Activated T-cell treated with anti-CD3 and anti-CD28 coated beads, Interleukin-2, amount 50 U/mL, for 72 hours (primary cell): ENCODE results near the gene GRB10. TPM values are rescaled to one million over a fixed set of nuclear protein-coding genes. Genes with fewer than 3 reads are reported as not detected.

Experiments used
- ATAC-seq, 2 donors: fragments of 150-1000 bp; cut with Tn5 transposase; replicated peaks in 1 of 2; 2 replicates each; pipeline ENCODE4 v1.10.0; 2021; ENCODE audit warnings: moderate library complexity in 2 of 2, mild to moderate bottlenecking in 1 of 2
- DNase-seq, 2 donors: peaks; one replicate each; pipeline ENCODE4 v3.0.0; 2021 to 2022; ENCODE audit warnings: mixed read lengths in 1 of 2
- H3K27ac Mint-ChIP-seq: one replicate; pipeline ENCODE4 v1.8.0; 2022; ENCODE audit warnings: mild to moderate bottlenecking, moderate library complexity, mixed read lengths
- H3K27me3 Mint-ChIP-seq: one replicate; pipeline ENCODE4 v1.8.0; 2022; ENCODE audit warnings: low read depth, mixed read lengths
- H3K36me3 Mint-ChIP-seq, 2 donors: one replicate each; pipeline ENCODE4 v1.8.0; 2022; ENCODE audit warnings: mixed read lengths in 2 of 2, mild to moderate bottlenecking in 1 of 2; ENCODE audit not compliant: insufficient read depth in 2 of 2
- H3K4me1 Mint-ChIP-seq: one replicate; pipeline ENCODE4 v1.8.0; 2022; ENCODE audit warnings: low read depth, mixed read lengths
- H3K4me3 Mint-ChIP-seq, 2 donors: one replicate each; pipeline ENCODE4 v1.8.0; 2022; ENCODE audit warnings: mild to moderate bottlenecking in 2 of 2, mixed read lengths in 2 of 2, moderate library complexity in 2 of 2
- H3K9me3 Mint-ChIP-seq, 2 donors: one replicate each; pipeline ENCODE4 v1.8.0; 2022; ENCODE audit warnings: mixed read lengths in 2 of 2
- total RNA-seq, 2 donors: library from RNA; stranded (reverse); gene quantifications; one replicate each; pipeline ENCODE4 v1.2.3, GENCODE V29; 2022

Gene GRB10
- total RNA-seq, 2 donors from 2014 or later = 18.4 to 21.0 TPM

DNA sequence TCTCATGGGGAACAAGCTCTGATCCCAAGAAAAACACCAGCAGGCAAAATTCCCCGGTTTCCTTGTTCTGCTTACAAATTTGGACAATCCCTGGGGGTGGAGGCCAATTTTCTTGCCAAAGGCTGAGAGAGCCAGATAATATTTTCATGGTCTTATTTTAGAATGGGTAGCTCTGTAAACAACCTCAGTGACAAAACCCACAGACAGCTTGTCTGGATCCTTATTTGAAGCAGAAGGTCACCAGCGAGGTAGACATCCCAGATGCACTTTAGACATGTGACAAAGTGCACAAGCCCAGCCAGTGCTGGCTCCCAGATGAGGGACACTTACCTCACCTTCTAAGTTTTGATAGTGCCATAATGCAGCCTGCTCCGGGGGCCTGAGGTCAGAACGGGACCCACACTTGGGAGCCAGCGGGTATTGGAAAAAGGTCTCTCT lies 114.9 kb downstream of the GRB10 start:
- no peak for DNase-seq
- H3K9me3 Mint-ChIP-seq = no peaks in the 10 kb centered on the region
- H3K4me3 Mint-ChIP-seq = no peak overlapping the region
- H3K27ac Mint-ChIP-seq = no peak overlapping the region
- ATAC-seq = no peak
- no peaks in the 10 kb centered on the region for H3K36me3 Mint-ChIP-seq
- no peaks in the 10 kb centered on the region for H3K27me3 Mint-ChIP-seq
- H3K4me1 Mint-ChIP-seq = peaks cover 18% of the 10 kb centered on the region

DNA sequence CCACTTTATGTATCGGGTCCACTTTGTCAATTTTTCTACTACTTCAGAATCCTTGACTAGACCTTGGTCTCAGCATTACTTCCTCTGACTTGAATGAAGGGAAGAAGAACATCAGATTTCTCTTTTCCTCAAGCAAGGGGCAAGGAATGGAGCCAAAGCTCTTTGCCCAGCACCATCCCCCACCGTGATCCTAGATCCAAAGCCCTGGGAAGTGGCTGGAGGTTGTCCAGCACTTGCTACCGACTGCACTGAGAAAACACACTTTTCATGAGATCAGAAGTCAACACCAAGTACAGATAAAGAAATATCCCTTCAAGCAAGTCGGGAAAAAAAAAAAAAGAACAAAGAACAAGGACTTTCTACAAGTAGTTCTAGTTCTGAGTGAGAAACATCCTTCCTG lies 115.4 kb downstream of the GRB10 start:
- Mint-ChIP-seq H3K27ac (no peak overlapping the region), H3K27me3 (no peaks in the 10 kb centered on the region), H3K4me3 (no peak overlapping the region), H3K36me3 (no peaks in the 10 kb centered on the region), H3K4me1 (peaks cover 23% of the 10 kb centered on the region), H3K9me3 (no peaks in the 10 kb centered on the region)
- DNase-seq (no peak), ATAC-seq (no peak)

DNA sequence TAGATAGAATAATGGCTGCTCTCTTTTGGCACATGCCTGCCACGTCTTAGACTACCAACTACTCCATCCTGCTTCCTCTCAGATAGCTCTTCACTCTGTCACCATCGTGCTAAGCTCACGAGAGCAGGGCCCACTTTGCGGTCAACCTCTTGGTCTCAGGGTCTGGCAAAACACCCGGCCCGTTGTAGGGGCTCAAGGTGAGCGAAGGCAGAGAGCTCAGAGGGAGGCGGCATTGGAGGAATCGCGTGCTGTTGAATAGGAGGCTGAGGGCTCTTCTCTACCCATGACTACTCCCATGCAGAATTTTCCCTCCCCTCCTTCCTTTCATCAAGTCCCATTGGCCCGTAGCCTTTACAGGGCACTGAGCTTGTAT lies 116.6 kb downstream of the GRB10 start:
- DNase-seq (no peak), ATAC-seq (no peak)
- no peaks in the 10 kb centered on the region for H3K27me3 Mint-ChIP-seq
- no peaks in the 10 kb centered on the region for H3K36me3 Mint-ChIP-seq
- H3K4me3 Mint-ChIP-seq = no peak overlapping the region
- no peak overlapping the region for H3K27ac Mint-ChIP-seq
- peaks cover 35% of the 10 kb centered on the region for H3K4me1 Mint-ChIP-seq
- H3K9me3 Mint-ChIP-seq = no peaks in the 10 kb centered on the region

DNA sequence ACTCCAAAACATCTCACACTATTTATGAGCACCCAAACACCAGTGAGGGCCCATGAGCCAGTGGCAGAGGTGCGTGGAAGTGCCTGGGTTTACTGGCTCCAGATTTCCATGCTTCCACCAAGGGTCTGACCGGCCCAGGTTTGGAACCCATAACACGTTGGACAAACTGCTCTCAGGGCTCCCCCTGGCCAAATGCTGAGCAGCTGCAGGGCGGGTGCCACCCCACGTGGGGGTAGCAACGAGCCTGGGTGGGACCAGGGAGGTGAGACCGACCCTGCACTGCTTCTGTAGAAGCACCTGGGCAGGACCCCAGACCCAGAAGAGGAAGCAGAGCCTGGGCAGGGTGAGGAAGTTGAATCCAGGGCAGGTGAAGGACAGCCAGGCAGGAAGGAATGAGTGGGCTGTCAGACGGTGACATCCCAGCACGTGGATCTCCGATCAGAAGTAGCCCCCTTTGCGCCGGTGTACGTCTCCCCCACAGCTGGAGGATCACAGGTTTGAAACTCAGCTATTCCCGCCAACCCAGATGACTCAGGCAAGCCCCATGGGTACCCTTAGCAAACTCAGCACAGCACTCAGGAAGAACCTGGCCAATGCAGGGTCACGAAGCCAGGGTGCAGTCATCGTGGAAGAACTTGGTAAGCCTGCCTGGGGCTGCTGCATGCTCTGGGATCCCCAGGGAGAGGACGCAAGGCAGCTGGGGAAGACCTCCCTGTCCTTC lies 117.1 kb downstream of the GRB10 start:
- Mint-ChIP-seq H3K9me3 (no peaks in the 10 kb centered on the region), H3K4me3 (no peak overlapping the region), H3K27me3 (no peaks in the 10 kb centered on the region), H3K27ac (no peak overlapping the region), H3K4me1 (peaks cover 41% of the 10 kb centered on the region), H3K36me3 (no peaks in the 10 kb centered on the region)
- DNase-seq (no peak), ATAC-seq (no peak)

DNA sequence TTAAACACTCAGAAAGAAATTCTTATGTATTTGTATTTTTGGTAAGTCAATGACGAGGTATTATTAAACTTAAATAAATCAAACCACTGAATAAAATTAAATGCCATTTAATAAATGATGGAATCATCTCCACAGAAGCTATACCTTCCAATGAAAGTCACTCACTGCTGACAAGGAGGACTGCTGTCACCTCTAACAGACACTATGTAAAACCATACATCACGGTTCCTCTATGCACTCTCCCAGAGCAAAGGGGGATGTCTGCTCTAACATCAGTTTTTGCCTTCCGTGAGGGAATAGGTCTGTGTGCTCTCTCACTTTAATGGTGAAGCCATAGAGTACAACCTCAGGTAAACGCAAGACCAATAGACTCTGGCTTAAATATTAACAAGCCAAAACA lies 117.8 kb downstream of the GRB10 start:
- peaks cover 47% of the 10 kb centered on the region for H3K4me1 Mint-ChIP-seq
- peak overlapping the region in 1 of 2 donors; percentile 39 for H3K4me3 Mint-ChIP-seq
- ATAC-seq (peak; percentile 34 to 42), DNase-seq (no peak)
- no peaks in the 10 kb centered on the region for H3K27me3 Mint-ChIP-seq
- H3K27ac Mint-ChIP-seq = no peak overlapping the region
- H3K9me3 Mint-ChIP-seq = no peaks in the 10 kb centered on the region
- no peaks in the 10 kb centered on the region for H3K36me3 Mint-ChIP-seq

DNA sequence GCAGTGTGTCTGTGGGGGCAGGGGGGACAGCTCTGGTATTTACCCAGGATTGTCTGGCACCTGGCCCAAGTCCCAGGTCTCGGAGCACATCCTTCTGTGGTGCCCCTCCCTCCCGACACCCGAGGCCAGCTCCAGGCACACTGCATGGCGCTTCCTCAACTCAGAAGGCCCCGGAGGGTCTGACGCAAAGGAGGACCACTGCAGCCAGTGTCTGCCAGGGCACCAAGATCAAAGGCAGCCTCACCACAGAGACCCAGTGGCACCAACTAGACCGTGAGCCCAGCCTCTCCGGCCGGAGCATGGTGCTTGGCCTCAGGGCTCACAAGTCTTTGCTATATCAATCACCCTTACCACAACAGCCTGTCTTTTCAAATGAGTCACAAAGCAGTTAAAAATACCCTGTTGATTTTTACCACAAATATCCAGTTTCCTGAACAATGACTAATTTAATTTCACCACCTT lies 118.2 kb downstream of the GRB10 start:
- Mint-ChIP-seq H3K27me3 (no peaks in the 10 kb centered on the region), H3K4me1 (peaks cover 51% of the 10 kb centered on the region), H3K36me3 (no peaks in the 10 kb centered on the region), H3K27ac (no peak overlapping the region), H3K4me3 (peak overlapping the region in 1 of 2 donors; percentile 39), H3K9me3 (no peaks in the 10 kb centered on the region)
- peak; percentile 39 to 45 for DNase-seq
- peak; percentile 86 to 87 for ATAC-seq

DNA sequence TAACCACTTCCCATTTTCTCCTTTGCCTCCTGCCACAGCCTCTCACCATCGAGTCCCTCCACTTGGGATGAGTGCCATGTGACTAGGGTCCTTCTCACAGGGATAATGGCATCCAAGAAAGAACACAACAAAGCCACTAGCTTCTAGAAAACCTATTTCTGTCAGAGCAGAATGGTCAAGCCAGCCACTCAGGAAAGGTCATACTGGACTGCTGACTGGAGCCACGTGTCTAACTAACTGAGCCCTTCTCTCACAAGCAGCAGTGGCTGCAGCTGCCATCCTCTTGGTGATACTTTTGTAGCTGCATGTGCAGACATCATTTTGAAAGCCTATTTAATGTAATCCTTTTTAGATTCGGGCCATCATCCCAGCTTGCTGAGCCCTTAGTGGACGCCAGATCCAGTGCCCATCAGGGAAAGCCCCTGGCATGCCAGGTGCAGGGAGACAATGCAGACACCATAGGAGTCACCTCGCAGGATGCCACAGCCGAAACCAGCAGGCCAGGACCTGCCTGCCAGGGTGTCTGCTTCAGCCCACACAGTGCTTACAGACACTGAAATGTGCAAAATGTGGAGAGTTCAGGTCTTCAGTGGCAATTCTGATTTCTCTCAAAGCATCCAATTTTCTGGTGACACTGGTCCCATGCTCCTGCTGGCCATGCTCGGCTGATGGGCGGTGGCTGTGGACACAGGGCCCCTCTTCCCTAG lies 119.1 kb downstream of the GRB10 start:
- ATAC-seq = no peak
- no peak overlapping the region for H3K4me3 Mint-ChIP-seq
- no peaks in the 10 kb centered on the region for H3K27me3 Mint-ChIP-seq
- no peak for DNase-seq
- no peak overlapping the region for H3K27ac Mint-ChIP-seq
- H3K9me3 Mint-ChIP-seq = no peaks in the 10 kb centered on the region
- H3K36me3 Mint-ChIP-seq = no peaks in the 10 kb centered on the region
- peaks cover 52% of the 10 kb centered on the region for H3K4me1 Mint-ChIP-seq

DNA sequence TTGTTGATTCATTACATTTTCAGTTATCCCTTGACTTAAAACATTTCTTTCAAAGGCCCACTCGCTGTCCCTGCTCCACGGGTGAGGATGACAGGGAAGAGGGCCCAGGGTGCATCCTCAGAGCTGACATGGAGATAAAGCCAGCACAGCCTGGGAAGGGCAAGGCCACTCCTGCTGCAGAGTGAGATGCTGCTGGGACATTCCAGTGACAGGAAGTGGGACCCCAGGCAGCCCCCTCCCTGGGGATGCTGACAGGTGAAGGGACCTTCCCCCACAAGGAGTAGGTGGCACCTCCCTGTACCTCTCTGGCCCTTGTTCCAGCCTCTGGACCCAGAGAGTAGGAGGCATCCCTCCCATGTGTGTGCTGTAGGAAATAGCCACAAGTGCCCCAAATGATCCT lies 119.7 kb downstream of the GRB10 start:
- ATAC-seq (no peak), DNase-seq (no peak)
- H3K4me3 Mint-ChIP-seq = no peak overlapping the region
- H3K27me3 Mint-ChIP-seq = no peaks in the 10 kb centered on the region
- no peaks in the 10 kb centered on the region for H3K36me3 Mint-ChIP-seq
- no peaks in the 10 kb centered on the region for H3K9me3 Mint-ChIP-seq
- H3K4me1 Mint-ChIP-seq = peaks cover 52% of the 10 kb centered on the region
- no peak overlapping the region for H3K27ac Mint-ChIP-seq

DNA sequence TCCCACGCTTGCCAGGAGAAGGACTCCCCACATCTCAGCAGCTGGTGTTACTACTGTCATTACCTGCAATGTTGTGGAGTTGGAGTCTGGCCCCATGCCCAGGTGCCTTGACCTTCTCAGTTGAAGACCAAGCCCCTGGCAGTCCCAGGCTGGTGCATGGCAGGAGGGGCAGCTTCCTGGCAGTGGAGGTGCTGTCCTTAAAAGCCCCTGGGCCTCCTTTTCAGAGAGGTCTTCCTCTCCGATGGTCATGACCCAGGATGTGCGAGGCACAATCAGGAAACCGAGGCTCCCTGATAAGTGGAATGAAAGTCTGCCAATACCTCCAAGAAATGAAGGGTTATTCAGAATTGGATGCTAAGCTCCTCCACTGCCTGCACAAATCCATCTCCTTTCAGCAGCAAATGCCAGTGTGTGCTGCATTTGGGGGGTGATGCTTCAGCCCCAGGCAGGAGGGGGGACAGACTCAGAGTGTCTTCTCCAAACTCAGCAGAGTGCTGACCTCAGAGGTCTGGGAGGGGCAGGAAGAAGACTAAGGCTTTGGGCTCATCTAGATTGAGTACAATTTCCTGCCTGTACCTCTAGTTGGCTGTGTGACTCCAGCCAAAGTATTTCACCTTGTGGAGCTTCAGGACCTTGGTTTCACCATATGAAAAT lies 120.5 kb downstream of the GRB10 start:
- Mint-ChIP-seq H3K4me3 (peak overlapping the region in 1 of 2 donors; percentile 61), H3K4me1 (peaks cover 52% of the 10 kb centered on the region), H3K9me3 (no peaks in the 10 kb centered on the region), H3K27ac (no peak overlapping the region), H3K36me3 (no peaks in the 10 kb centered on the region), H3K27me3 (no peaks in the 10 kb centered on the region)
- DNase-seq = peak in 1 of 2 donors; percentile 18
- ATAC-seq = peak in 1 of 2 donors; percentile 40

DNA sequence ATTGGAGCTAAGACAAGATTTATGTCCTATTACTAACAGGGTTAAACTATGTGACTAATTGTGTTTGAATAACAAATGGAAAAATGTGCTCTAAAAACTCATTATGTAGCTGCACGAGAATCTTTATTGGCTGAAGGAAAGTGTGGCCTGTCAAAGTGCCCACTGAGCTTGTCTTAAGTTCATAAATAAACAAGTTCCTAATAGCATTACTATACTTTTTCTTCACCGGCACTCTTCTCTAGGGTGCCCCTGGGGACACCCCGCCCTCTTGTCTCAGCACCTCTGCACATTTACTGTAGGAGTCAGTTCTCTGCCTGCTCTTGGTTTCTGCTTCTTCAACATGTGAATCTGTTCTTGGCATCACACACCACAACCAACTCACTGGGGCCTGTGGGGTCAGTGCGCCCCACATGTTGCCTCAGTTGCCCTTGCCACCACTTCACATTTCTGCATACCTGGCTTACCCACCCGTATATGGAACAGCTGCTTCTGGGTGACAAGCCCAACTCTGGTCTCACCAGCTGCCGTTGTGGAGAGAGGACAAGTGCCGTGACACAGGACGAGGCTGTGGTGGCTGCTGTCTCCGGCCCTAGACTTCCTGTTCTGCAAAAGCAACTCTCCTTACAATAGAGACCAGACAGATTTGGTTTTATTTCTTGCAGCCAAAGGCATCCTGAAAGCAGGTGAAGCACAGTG lies 121.2 kb downstream of the GRB10 start:
- Mint-ChIP-seq H3K4me1 (peaks cover 52% of the 10 kb centered on the region), H3K27me3 (no peaks in the 10 kb centered on the region), H3K36me3 (no peaks in the 10 kb centered on the region), H3K9me3 (no peaks in the 10 kb centered on the region), H3K4me3 (peak overlapping the region in 1 of 2 donors; percentile 61), H3K27ac (peak overlapping the region; percentile 62)
- DNase-seq (no peak), ATAC-seq (no peak)

DNA sequence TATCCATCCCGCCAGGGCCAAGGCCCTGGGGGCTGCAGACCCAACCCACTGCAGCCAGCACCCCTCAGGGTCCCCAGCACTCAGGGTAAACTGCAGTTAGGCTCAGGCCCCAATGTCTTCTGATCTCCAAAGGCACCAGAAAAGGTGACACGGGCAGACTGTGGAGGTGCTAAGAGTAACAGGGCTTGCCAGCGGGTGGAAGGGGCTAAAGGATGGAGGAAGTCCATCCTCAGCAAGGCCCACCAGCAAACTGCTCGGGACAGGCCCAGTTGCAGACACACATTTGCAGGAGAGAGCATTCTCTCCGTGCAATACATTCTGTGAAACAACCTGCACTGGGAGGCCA lies 121.9 kb downstream of the GRB10 start:
- no peaks in the 10 kb centered on the region for H3K9me3 Mint-ChIP-seq
- DNase-seq (no peak), ATAC-seq (no peak)
- peak overlapping the region; percentile 13 to 21 for H3K4me3 Mint-ChIP-seq
- no peaks in the 10 kb centered on the region for H3K27me3 Mint-ChIP-seq
- no peak overlapping the region for H3K27ac Mint-ChIP-seq
- H3K4me1 Mint-ChIP-seq = peaks cover 52% of the 10 kb centered on the region
- no peaks in the 10 kb centered on the region for H3K36me3 Mint-ChIP-seq

DNA sequence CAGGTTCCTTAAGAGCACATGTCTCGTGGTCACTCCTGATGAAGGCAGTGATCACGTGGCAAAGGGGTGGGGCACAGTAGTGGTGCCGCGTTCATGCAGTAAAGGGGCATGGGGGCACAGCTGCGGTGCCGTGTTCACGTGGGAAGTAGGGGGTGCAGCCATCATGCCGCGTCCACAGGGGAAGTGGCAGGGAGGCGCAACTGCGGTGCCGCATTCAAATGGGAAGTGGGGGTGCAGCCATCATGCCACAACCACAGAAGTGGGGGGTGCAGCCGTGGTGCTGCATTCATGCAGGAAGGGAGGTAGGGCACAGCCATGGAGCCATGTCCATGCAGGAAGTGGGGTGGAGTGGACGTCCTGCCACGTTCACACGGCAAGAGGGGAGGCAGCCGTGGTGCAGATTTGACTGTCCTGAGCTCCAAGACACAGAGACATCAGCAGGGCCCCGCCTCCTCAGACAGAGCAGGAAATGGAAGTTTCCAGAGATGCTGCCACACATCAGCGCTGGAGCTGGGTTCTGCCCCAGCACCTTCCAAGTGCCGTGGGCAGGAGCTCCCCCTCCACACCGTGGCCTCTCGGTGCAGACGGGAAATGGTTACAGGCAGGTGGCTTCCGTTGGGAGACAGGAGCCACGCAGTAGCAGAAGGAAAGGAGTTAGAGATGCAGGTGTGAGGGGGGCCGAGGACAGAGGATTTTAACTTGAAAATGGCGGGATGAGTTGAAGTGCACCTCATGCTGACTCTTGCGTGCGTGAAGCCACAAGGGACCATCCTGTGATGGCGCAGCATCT lies 122.5 kb downstream of the GRB10 start:
- H3K4me3 Mint-ChIP-seq = peak overlapping the region; percentile 77 to 80
- no peaks in the 10 kb centered on the region for H3K9me3 Mint-ChIP-seq
- DNase-seq (peak; percentile 37 to 41), ATAC-seq (peak; percentile 54 to 65)
- peaks cover 49% of the 10 kb centered on the region for H3K4me1 Mint-ChIP-seq
- H3K27ac Mint-ChIP-seq = no peak overlapping the region
- H3K27me3 Mint-ChIP-seq = no peaks in the 10 kb centered on the region
- no peaks in the 10 kb centered on the region for H3K36me3 Mint-ChIP-seq
